Superior temporal gyrus (tissue), 1 donor: ENCODE measurements around the gene RRP12.

Experiments
- DNase-seq: peaks from one replicate; pipeline ENCODE4 v3.0.0-alpha.2; 2016; ENCODE audit errors: extremely low spot score

RRP12 gene

GRCh38 chr10:97336942-97337831 is 64.0 kb downstream of the RRP12 start:
- DNase-seq = peak; percentile 35

GRCh38 chr10:97336446-97336845 is 64.7 kb downstream of the RRP12 start:
- DNase-seq = peak; percentile 23

GRCh38 chr10:97336006-97336405 is 65.1 kb downstream of the RRP12 start:
- DNase-seq = peak; percentile 45

GRCh38 chr10:97335188-97335619 is 65.9 kb downstream of the RRP12 start:
- DNase-seq = no peak

- peak; percentile 88 for DNase-seq
These were observed 66.6 kb downstream of the RRP12 start, which contains the start of gene FRAT2 for GRCh38 chr10:97334370-97335175. TSS of gene FRAT2 (minus strand) at chr10:97334729. CDS start at chr10:97334572, 157 bp downstream.

GRCh38 chr10:97333601-97334369 is 67.4 kb downstream of the RRP12 start:
- peak; percentile 20 for DNase-seq

- DNase-seq = no peak
These were observed 67.9 kb downstream of the RRP12 start for GRCh38 chr10:97333351-97333600.

GRCh38 chr10:97332591-97333350 is 68.4 kb downstream of the RRP12 start:
- peak; percentile 80 for DNase-seq

GRCh38 chr10:97331153-97331703 is 69.9 kb downstream of the RRP12 start:
- no peak for DNase-seq

- DNase-seq = no peak
These were observed 71.4 kb downstream of the RRP12 start for GRCh38 chr10:97329766-97330165.

- DNase-seq = no peak
These were observed 72.3 kb downstream of the RRP12 start for GRCh38 chr10:97328646-97329453.

GRCh38 chr10:97327348-97328294 is 73.5 kb downstream of the RRP12 start:
- no peak for DNase-seq

- no peak for DNase-seq
These were observed 75.4 kb downstream of the RRP12 start for GRCh38 chr10:97325754-97326153.

- DNase-seq = no peak
These were observed 77.6 kb downstream of the RRP12 start for GRCh38 chr10:97323501-97323900.

- DNase-seq = peak; percentile 78
These were observed 79.3 kb downstream of the RRP12 start for GRCh38 chr10:97321804-97322190.

- peak; percentile 80 for DNase-seq
These were observed 79.9 kb downstream of the RRP12 start for GRCh38 chr10:97321032-97321803.

GRCh38 chr10:97320480-97321031 is 80.6 kb downstream of the RRP12 start:
- DNase-seq = no peak
